GM19035 (cell line): ENCODE measurements around the gene HARS1.
"Not testable (repeated sequence)": the region's sequence is repeated elsewhere in the genome, so short reads cannot be mapped to it uniquely, and the experiment has no call there.

Experiments
- ATAC-seq: cut with Tn5 transposase; IDR thresholded peaks from one replicate; pipeline ENCODE4 v1.9.1; 2021; ENCODE audit not compliant: unreplicated experiment

HARS1 gene

DNA sequence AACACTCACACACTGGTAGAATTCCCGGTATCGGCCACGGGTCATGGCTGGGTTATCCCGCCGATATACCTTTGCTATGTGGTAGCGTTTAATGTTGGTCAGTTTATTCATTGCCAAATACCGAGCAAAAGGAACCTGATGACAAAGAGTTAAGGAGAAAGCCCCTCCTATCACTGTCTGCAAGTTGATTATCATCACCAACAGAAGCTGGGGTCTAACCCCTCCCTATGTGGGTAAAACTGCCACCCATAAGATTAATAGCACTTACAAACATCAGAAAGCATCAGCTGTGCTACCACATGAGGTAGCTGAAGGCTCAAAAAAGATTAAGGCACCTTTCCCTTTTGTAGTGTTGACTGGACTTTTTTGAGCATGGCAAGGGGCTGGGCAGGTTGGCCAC lies 12.2 kb downstream of the HARS1 start:
- no peak for ATAC-seq

DNA sequence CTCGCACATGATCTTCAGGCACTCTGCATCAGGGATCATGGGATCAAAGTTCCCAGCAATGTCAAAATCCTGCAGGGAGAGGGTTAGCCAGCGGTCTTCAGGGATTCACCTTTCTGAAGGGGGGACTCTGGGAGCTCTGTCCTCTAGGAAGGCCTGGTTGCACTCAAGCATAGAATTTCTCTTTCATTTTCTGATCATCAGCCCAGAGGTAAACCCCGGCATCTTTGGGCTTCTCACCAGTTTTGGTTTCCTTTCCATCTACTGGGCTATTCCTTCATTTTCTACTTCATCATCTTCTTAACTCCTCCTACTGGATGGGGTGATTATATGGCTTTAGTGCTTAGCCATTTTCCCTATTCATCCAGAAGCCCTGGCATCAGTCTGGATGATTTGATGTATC lies 13.2 kb downstream of the HARS1 start:
- no peak for ATAC-seq

DNA sequence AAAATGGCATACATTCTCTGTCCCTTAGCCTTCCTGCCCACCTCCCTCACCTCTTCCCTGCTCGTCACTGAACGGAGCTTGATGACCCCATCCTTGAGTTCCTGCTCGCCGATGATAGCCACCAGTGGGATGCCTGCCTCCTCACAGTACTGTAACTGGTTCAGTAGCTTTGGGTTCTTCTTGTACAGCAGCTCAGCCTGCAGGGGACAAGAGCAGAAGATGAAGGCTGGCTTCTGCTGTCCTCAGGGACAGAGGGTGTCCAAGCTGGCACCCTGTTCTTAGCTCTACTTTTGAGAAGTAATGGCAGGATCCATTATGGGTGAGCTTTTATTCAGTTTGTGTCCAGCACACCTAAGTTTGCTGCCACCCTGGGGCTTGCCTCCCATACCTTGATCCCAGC lies 16.5 kb downstream of the HARS1 start:
- no peak for ATAC-seq

- no peak for ATAC-seq
Measured at GRCh38 chr5:140674211-140674610, 17.0 kb downstream of the HARS1 start.

GRCh38 chr5:140673187-140673976 lies 17.8 kb downstream of the HARS1 start, which contains the start of gene DND1:
DND1 (minus strand) TSS chr5:140673576; CDS start chr5:140673542, 34 bp downstream.
- no peak for ATAC-seq

DNA sequence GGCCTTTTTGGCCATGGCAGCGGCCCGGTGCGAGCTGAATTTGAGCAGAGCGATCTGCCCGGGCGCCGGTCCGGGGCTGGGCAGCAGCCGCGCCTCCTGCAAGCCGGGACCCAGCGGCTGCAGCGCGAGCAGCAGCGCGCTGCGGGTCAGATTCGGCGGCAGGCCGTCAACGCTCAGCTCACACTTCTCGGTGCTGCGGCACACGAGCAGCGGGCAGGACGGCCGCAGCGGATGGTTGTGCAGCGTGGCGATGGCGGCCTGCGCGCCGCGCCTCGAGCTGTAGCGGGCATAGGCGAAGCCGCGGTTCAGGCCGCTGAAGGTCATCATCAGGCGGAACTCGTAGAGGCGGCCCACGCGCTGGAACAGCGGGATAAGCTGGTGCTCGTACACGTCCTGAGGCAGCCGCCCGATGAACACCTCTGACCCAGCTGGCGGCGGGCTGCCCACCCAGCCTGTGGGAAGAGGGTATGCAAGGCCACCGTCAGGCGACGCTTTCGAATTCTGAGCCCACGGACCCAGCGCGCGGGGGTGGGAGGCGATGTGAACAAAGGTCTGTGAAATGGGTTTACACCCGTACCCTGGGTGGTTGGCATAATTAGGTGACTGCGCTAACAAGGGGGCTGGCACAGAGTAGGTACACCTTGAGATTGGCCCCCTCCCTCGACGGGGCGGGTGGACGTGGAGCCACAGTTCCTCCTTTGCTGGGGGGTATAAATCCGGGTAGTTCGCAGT lies 18.5 kb downstream of the HARS1 start:
- no peak for ATAC-seq

DNA sequence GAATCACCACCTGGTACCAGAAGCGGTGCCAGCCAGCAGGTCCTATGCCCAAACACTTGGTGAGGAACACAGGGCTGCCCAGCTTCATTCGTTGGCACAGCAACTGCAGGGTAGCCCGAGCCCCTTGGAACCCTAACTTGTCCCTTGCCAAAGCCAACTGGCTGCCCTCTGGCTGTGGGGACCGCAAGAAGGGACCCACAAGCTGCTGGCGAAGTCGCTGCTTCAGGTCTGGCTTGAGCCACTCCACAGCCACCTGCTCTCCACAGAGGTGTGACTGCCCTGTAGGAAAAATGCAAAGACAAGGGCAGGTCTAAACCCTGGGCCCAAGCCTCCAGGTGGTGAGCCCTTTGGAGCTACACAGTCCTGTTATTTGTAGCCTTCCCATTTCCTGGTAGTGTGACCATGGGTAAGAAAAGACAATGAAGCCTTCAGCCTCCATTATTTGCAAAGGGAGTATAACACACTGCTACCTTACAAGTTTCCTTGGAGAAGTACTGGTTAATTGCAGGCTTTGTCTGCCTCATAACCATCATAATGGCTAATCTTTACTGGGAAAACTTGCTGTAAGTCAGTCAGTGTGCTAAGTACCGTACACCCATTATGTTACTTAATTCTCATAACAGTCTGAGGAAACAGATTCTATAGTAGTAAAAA lies 19.6 kb downstream of the HARS1 start:
- ATAC-seq, result no peak

- not testable (repeated sequence) for ATAC-seq
Measured at GRCh38 chr5:140671035-140671434, 20.1 kb downstream of the HARS1 start.

GRCh38 chr5:140664359-140665119 lies 26.6 kb downstream of the HARS1 start, which contains the start of gene WDR55:
WDR55 (plus strand) TSS chr5:140664904; CDS start chr5:140664913, 9 bp downstream.
- ATAC-seq, result peak; percentile 98

DNA sequence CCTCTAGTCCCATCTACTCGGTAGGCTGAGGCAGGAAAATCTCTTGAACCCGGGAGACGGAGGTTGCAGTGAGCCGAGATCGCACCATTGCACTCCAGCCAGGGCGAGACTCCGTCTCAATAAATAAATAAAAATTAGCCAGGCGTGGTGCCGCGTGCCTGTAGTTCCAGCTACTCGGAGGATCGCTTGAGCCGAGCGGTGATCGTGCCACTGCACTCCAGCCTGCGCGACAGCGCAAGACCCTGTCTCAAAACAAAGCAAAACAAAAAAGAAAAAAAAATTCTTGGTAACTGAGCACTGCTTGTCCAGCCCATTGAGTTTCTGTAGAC lies 27.2 kb downstream of the HARS1 start:
- no peak for ATAC-seq

DNA sequence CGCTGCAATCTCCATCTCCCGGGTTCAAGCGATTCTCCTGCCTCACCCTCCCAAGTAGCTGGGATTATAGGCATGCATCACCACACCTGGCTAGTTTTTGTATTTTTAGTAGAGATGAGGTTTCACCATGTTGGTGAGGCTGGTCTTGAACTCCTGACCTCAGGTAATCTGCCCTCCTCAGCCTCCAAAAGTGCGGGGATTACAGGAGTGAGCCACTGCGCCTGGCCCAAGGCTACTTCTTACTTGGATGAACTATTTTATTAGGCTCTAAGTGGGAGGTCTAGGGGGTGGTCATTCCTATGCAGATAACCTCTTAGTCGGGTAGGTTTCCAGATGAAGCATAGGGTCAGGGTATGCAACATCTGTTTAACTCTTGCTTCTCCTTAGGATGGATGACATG lies 30.8 kb downstream of the HARS1 start:
- ATAC-seq, result not testable (repeated sequence)

GRCh38 chr5:140658870-140659269 lies 32.3 kb downstream of the HARS1 start:
- ATAC-seq, result no peak

DNA sequence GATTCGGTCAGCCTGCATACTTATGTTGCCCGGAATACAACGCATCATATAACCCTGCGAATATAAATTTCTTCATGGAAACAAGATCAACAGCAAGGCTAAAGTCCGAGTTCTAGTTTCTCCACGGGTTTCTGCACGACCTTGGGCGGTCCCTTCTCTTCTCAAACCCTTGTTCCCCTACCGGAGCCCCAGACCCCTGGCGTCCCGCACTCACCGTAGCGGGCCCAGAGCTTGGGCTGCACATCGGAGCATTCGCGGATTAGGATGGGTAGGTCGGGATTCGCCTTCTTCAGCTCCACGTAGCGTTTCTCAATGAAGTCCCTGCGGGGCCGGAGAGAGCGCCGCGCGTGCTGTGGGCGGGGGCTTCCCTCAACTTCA lies 44.1 kb downstream of the HARS1 start:
- no peak for ATAC-seq

DNA sequence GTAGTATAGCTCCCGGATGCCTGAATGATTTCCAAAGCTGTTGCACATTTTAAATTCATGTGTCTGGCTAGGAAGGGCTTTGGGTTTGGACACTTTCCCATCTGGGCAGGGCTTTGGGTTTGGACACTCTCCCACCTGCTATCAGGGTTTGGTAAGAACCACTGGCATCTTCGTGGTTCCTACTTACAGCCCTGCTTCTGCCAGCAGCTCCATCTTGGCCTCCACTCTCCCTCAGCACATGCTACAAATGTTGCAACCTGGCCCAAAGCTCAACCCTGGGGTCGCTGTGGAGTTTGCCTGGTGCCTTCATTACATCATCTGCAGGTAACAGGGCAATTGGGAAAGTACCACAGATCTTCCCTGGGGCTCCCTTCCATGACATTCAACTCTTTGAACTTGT lies 48.5 kb downstream of the HARS1 start:
- no peak for ATAC-seq

DNA sequence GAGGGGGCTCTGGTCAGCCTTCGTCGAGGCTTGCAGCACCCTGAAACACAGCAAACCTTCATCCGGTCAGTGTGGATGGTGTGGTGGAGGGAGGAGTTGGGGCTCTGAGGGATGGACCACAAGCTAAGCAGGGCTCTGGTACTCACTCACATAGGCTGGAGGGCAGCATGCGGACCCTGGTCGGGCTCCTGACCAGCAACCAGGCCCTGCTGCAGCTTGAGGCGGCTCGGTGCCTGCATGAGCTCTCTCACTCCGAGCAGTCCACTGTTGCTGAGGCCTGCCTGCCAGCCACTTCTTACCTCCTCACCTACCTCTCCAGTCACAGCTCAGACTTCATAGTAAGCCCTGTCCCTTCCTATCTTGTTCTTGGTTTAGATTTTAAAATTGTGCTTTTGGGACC lies 49.5 kb downstream of the HARS1 start:
- no peak for ATAC-seq

- peak; percentile 94 for ATAC-seq
Measured at GRCh38 chr5:140639148-140639981, 51.8 kb downstream of the HARS1 start, which contains the start of gene TMCO6. TMCO6 (plus strand) TSS chr5:140639451; CDS start chr5:140639528, 77 bp downstream.

DNA sequence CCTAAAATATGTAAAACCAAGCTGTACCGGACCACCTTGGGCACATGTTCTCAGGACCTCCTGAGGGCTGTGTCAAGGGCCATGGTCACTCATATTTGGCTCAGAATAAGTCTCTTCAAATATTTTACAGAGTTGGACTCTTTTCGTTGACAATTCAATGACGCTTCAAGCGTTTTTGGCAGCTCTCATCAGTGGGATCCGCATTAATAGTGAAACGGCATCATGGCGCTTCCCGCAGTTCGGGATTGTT lies 52.3 kb downstream of the HARS1 start:
- peak; percentile 1 for ATAC-seq

DNA sequence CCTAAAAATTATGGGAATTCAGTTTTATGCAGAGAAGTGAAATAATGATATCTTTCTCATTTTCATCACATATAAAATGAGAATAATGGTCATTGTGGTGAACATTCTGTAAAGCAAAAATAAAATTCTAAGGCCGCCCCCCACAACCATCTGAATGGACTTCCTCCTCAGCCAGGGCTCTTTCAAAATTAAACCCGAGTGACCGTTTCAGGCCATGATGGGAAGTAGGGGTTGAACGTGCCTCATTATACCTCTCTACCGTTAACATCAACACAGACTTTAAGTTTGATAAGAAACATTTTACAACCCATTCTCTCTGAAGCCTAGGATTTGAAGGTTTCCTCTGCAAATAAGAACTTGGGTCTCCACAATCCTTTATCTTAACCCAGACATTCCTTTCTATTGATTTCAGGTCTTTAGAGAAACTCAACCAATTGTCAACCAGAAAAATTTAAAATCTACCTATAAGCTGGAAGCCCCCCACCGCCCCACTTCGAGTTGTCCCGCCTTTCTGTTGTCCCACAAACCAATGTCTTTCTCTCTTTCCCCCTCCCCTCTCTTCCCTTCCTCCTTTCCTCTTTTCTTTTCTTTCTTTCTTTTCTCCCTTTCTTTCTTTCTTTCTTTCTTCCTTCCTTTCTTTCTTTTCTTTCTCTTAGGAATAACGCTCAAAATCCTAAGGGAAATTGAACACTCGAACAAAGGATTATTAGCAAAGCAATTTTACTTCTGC lies 53.6 kb downstream of the HARS1 start:
- no peak for ATAC-seq

GRCh38 chr5:140635291-140636257 lies 55.6 kb downstream of the HARS1 start:
- no peak for ATAC-seq
